Measurements from ENCODE around the gene TPM2.

GRCh38 chr9:35679766-35680330 is 9.9 kb downstream of the TPM2 start:
- TF ChIP-seq CTCF (IDR thresholded peaks at IDR 0.05; ENCODE audit: insufficient read depth, low read length, poor library complexity, severe bottlenecking) (no peak), EZH2phosphoT487 (conservative IDR thresholded peaks at IDR 0.05; ENCODE audit: low read length) (no peak)
